ENCODE results near the gene GJD4.

The GJD4 gene

DNA sequence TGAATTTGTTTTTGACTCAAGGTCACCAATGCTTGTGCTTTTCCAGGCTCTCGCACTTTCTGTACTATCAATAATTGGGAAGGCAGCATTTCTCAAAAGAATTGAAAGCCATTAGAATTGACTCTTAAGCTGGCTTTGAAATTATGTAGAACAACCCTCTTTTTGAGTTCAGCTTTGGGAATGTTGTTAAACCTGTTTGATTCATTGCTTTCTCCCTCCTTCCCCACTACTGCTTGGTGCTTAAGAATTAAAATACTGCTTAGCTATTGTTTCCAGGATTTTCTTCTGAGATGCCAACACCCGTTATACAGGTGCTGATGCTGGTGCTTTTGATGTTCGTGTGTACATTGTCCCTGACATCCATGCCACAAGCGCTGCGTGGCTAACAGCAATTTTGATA is 52.5 kb downstream of the GJD4 start:
- no peak for DNase-seq (ENCODE audit: low spot score)
